ENCODE results near the gene ATP6V0A1. TPM values are rescaled to one million over a fixed set of nuclear protein-coding genes. Genes with fewer than 3 reads are reported as not detected.
A peak's percentile ranks its signal among the peaks of the same experiment; 100 is the strongest.
"Not testable (repeated sequence)": the region's sequence is repeated elsewhere in the genome, so short reads cannot be mapped to it uniquely, and the experiment has no call there.

ATP6V0A1 gene
- total RNA-seq, 4 donors from 2014 or later = 102 to 194 (median 142) TPM

GRCh38 chr17:42547698-42548069 is 89.0 kb downstream of the ATP6V0A1 start:
- Histone ChIP-seq H3K9me3 (no peaks in the 10 kb centered on the region), H3K4me1 (peaks cover 26% of the 10 kb centered on the region), H3K27me3 (no peaks in the 10 kb centered on the region), H3K27ac (no peak overlapping the region), H3K4me3 (peak overlapping the region; percentile 48), H3K36me3 (peaks cover 20% of the 10 kb centered on the region)
- no peak for DNase-seq (ENCODE audit: low spot score in 2 of 2)
- WGBS = 90% methylated on average over 7 of the region's 14 CpGs
- no peak for TF ChIP-seq CTCF (IDR thresholded peaks at IDR 0.05)
- TF ChIP-seq POLR2AphosphoS5 (IDR thresholded peaks at IDR 0.05) = no peak
- no peak for TF ChIP-seq EP300 (IDR thresholded peaks at IDR 0.05)
- no peak for TF ChIP-seq POLR2A (IDR thresholded peaks at IDR 0.05)

GRCh38 chr17:42548070-42548837 is 89.6 kb downstream of the ATP6V0A1 start:
- no peak for DNase-seq (ENCODE audit: low spot score in 2 of 2)
- H3K36me3 ChIP-seq = peaks cover 14% of the 10 kb centered on the region
- peak overlapping the region; percentile 48 for H3K4me3 ChIP-seq
- H3K27me3 ChIP-seq = no peaks in the 10 kb centered on the region
- no peak overlapping the region for H3K27ac ChIP-seq
- peak in 1 of 2 donors; percentile 43 for TF ChIP-seq CTCF (IDR thresholded peaks at IDR 0.05)
- no peak for TF ChIP-seq POLR2AphosphoS5 (IDR thresholded peaks at IDR 0.05)
- no peak for TF ChIP-seq EP300 (IDR thresholded peaks at IDR 0.05)
- WGBS = 27% methylated on average over 22 of the region's 74 CpGs
- H3K4me1 ChIP-seq = peaks cover 30% of the 10 kb centered on the region
- no peaks in the 10 kb centered on the region for H3K9me3 ChIP-seq

GRCh38 chr17:42548993-42549755 is 90.5 kb downstream of the ATP6V0A1 start:
- no peak overlapping the region for H3K27ac ChIP-seq
- no peak for TF ChIP-seq EP300 (IDR thresholded peaks at IDR 0.05)
- no peak for TF ChIP-seq POLR2A (IDR thresholded peaks at IDR 0.05)
- TF ChIP-seq POLR2AphosphoS5 (IDR thresholded peaks at IDR 0.05) = no peak
- no peak for TF ChIP-seq CTCF (IDR thresholded peaks at IDR 0.05)
- no peaks in the 10 kb centered on the region for H3K9me3 ChIP-seq
- WGBS = 78% methylated on average over 14 of the region's 14 CpGs
- H3K4me1 ChIP-seq = peaks cover 39% of the 10 kb centered on the region
- no peaks in the 10 kb centered on the region for H3K27me3 ChIP-seq
- H3K4me3 ChIP-seq = no peak overlapping the region
- no peak for DNase-seq (ENCODE audit: low spot score in 2 of 2)
- peaks cover 5% of the 10 kb centered on the region for H3K36me3 ChIP-seq

- Histone ChIP-seq H3K4me1 (peaks cover 44% of the 10 kb centered on the region), H3K4me3 (peak within 1 kb of the TSS; percentile 88), H3K27ac (peak within 1 kb of the TSS; percentile 81)
- H3K9me3 ChIP-seq; DNase-seq (ENCODE audit: low spot score in 2 of 2); H3K36me3 ChIP-seq; H3K27me3 ChIP-seq: not testable (repeated sequence)
- WGBS = 92% methylated on average over 15 of the region's 15 CpGs
Observed at GRCh38 chr17:42552736-42553135, 94.1 kb downstream of the ATP6V0A1 start, which contains the start of gene HSD17B1. HSD17B1 (plus strand) TSS chr17:42552923; CDS start chr17:42552934, 11 bp downstream.

GRCh38 chr17:42553161-42553818 is 94.6 kb downstream of the ATP6V0A1 start:
- no peak for DNase-seq (ENCODE audit: low spot score in 2 of 2)
- peaks cover 38% of the 10 kb centered on the region for H3K4me1 ChIP-seq
- TF ChIP-seq POLR2AphosphoS5 (IDR thresholded peaks at IDR 0.05) = no peak
- no peak for TF ChIP-seq CTCF (IDR thresholded peaks at IDR 0.05)
- no peak for TF ChIP-seq EP300 (IDR thresholded peaks at IDR 0.05)
- no peak for TF ChIP-seq POLR2A (IDR thresholded peaks at IDR 0.05)
- H3K36me3 ChIP-seq = no peaks in the 10 kb centered on the region
- H3K27ac ChIP-seq = peak overlapping the region; percentile 81
- peak overlapping the region; percentile 88 for H3K4me3 ChIP-seq
- H3K27me3 ChIP-seq = no peaks in the 10 kb centered on the region
- H3K9me3 ChIP-seq = no peaks in the 10 kb centered on the region
- 54% methylated on average over 35 of the region's 45 CpGs for WGBS

Measured in suprapubic skin (tissue), 4 donors.